GM18517 (cell line): Measurements from ENCODE around the gene ARHGDIB.

Experiments used
- ATAC-seq: cut with Tn5 transposase; IDR thresholded peaks from one replicate; pipeline ENCODE4 v1.9.1; 2021; ENCODE audit warnings: mild to moderate bottlenecking, moderate library complexity; ENCODE audit not compliant: unreplicated experiment

Gene ARHGDIB

GRCh38 chr12:14984036-14984435, 22.6 kb upstream of the ARHGDIB start:
- ATAC-seq = no peak

- ATAC-seq = no peak
These were observed 21.6 kb upstream of the ARHGDIB start for GRCh38 chr12:14982991-14983390.

DNA sequence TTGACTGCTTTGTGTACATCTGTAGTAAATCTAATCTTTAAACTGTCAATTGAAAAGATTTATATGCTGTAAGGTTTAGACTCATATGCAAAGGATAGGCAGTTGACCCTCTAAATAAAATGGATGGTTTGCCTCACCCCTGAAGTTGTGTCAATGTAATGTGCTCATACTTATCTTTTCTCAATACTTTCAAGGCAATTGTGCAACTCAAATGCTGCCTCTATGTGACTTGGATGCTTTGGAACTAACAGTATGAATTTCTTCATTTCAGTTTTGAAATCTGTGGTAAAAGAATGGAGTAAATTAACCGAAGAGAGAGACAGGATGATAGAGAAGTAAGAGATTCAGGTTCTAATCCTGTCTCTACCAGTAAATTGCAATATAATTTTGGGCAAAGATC, 21.2 kb upstream of the ARHGDIB start:
- no peak for ATAC-seq

- ATAC-seq = no peak
These were observed 19.6 kb upstream of the ARHGDIB start for GRCh38 chr12:14981049-14981448.

DNA sequence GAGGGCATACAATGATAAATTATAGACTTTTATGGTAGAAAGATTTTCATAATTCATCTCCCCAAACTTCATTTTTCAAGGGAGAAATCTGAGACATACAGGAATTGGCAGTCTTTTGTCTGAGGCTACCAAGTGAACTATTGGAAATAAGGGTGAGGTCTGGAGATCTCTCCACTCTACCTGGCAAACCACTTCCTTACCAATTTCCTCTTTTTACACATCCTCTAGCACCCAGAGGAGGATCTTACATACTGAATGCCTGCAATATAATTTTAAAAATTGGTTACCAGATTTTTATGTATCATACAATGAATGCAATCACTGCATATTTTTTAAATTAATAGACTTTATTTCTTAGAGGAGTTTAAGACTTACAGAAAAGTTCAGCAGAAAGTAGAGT, 18.1 kb upstream of the ARHGDIB start:
- no peak for ATAC-seq

- ATAC-seq = no peak
These were observed 15.3 kb upstream of the ARHGDIB start for GRCh38 chr12:14976658-14977057.

DNA sequence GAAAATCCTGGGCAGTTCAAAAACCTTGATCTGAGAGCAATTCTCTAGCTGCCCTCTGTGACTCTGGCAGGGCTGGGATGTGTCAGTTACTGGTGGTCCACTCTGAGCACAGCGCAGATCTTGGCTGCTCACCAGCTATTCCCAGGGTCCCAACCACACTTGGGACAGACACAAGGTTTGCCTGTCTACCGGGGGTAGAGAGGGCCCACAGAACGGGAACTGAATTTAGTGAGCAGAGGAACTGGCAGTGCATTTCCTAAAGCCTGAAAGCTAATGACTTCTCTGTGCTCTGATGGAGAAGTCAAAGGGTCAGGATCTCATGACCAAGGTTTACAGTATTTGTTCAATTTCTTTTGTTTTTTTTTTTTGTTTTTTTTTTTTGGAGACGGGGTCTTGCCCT, 14.1 kb upstream of the ARHGDIB start:
- no peak for ATAC-seq

DNA sequence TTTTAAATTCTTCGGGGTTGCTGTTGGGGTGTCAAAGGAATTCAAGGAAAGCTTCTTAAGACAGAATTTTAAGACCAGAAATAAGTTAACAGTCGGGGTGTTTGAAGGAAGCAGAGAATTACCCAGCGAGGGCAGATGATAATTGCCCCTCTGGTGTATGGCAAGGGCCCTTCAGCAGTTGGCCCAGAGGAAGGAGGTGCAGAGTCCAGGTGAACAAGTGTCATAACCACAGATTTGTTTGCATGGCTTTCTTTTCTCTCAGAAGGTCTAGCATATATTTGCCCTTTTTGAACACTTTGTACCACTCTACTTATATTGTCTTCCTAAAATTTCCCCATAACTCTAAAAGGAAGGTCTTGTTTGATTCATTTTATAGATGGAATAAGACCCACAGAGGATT, 13.2 kb upstream of the ARHGDIB start:
- no peak for ATAC-seq

GRCh38 chr12:14972816-14973215, 11.4 kb upstream of the ARHGDIB start, which contains the start of gene PDE6H:
Gene PDE6H, plus strand, starts transcription at chr12:14973042. Its CDS starts 4,971 bp downstream, at chr12:14978013.
- no peak for ATAC-seq

- ATAC-seq = no peak
These were observed 9.1 kb upstream of the ARHGDIB start for GRCh38 chr12:14970473-14970872.

GRCh38 chr12:14968478-14968877, 7.1 kb upstream of the ARHGDIB start:
- ATAC-seq = no peak

DNA sequence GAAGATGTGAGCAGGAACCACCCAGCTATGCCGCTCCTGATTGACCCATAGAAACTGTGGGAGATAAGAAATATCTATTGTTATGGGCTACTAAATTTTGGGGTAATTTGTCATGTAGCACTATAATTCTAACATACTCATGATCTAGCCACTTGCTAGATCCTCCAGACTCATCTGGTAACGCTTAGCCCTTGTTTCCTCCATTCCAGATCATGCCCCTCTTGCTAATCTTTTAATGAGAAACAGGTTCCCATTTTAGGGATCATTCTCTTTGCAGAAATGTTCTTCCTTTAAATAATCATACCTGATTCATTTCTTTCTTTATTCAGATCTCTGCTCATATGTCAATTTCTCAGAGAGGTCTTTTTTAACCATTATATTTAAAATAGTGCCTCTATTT, 3.8 kb upstream of the ARHGDIB start:
- no peak for ATAC-seq

GRCh38 chr12:14964406-14964805, 3.0 kb upstream of the ARHGDIB start:
- ATAC-seq = no peak

DNA sequence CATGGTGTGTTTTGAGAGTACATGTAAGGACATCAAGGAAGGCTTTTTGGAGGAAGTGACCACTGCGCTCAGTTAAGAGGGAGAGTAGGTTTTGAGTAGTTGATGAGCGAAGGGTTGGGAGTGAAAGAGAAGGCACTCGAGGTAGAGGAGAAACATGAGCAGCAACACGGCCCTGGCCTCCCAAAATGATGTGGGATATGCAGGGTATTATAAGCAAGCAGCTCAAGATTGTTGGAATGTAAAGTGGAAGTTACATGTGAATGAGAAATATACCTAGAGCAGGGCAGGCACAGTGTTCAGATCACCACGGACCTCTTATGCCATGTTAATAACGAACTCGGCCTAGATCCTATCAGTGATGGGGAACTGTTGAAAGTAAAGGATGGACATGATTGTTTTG, 2.1 kb upstream of the ARHGDIB start:
- no peak for ATAC-seq

GRCh38 chr12:14962797-14963196, 1.4 kb upstream of the ARHGDIB start:
- no peak for ATAC-seq

DNA sequence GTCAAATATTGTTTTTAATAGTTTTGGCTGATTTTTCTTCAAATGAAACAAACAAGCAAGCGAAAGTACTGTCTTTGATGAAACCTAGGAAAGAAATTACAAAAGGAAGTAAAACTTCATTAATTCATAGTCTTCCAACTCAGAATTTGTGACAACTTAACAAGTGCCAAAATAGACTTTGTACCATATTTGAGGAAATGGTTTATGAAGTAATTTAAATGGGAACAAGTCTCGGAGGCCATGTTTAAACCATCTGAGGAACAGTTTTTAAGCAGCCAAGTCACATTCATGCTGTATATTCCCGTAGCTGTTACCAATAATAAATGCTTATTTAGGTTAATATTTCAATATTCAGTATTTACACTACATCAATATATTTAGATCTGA, 745 bp upstream of the ARHGDIB start:
- ATAC-seq = no peak

- peak; percentile 27 for ATAC-seq
These were observed 594 bp downstream of the ARHGDIB start for GRCh38 chr12:14960548-14961465.

DNA sequence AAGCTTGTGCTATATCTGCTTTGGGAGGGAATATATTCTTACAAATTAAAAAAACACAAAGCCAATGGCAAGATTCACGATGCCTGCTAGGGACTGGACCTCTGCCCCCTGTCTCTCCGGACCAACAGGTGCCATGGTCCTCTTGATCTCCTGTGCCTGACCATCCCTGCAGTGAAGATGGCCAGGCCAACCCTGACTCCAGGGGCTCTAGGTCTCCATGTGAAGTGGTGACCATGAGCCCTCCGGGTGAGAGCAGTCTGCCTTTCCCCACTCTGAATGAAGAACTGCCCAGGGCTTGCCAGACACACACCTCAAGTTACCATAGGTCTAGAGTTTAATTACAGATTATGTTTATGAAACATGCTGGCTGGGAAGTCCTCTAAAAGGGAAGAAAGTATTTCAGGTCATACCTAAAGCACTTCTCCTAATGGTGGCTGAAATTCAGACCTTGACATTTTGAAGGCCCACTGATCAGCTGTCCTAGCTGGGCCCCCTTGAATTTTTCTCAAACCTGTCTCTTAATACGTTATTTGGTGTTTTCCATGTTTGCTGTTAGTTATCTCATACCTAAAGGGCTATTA, 1.4 kb downstream of the ARHGDIB start:
- no peak for ATAC-seq

DNA sequence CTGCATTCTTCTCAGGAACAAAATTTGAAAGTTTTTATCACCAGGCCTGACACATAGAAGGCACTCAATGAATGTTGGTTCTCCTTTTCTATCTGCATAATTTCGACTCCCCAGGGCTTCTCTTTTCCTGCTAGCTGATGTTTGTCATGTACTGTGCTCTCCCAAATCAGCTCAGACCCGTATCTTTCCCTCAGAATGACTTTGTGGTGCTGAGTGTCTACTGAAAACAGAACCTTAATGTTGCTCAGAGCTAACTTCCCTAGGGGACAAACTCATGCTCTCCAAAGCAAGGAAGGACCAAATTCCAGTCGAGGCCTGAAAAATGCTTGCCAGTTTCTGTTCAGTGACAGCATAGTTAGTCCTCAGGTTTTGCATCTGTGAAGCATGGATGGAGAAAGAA, 1.9 kb downstream of the ARHGDIB start:
- ATAC-seq = no peak

GRCh38 chr12:14959126-14959440, 2.3 kb downstream of the ARHGDIB start:
- no peak for ATAC-seq

- ATAC-seq = no peak
These were observed 2.9 kb downstream of the ARHGDIB start for GRCh38 chr12:14958361-14959125.
